Keratinocyte (primary cell): ENCODE results near the gene CPVL. TPM values are rescaled to one million over a fixed set of nuclear protein-coding genes. Genes with fewer than 3 reads are reported as not detected.

Source experiments
- DNase-seq: peaks from one replicate; pipeline ENCODE4 v3.0.0-alpha.2; 2011; ENCODE audit warnings: low read depth, missing footprints, low spot score
- FAIRE-seq: peaks from 2 replicates; lab custom pipeline; 2011; peaks lifted over from hg19 to GRCh38; lab: Jason Lieb, UNC
- H2AFZ ChIP-seq: 2 replicates; pipeline ENCODE4 v1.6.0; 2012; ENCODE audit warnings: low read length, control low read depth, inconsistent platforms; ENCODE audit not compliant: control insufficient read depth
- H3K27ac ChIP-seq: 2 replicates; pipeline ENCODE4 v1.5.1; 2011; ENCODE audit warnings: low read length; ENCODE audit not compliant: control insufficient read depth, insufficient read depth
- H3K27me3 ChIP-seq: 3 replicates; pipeline ENCODE4 v1.6.0; 2011; ENCODE audit warnings: low read length; ENCODE audit not compliant: control insufficient read depth, insufficient read depth; ENCODE audit errors: extremely low read depth
- H3K36me3 ChIP-seq, 2 experiments: 2 replicates in 1 of 2; 3 replicates in 1 of 2; pipeline ENCODE4 v1.5.1; 2011; ENCODE audit warnings: low read length in 2 of 2, mild to moderate bottlenecking in 1 of 2; ENCODE audit not compliant: control insufficient read depth in 2 of 2, insufficient read depth in 2 of 2; ENCODE audit errors: extremely low read depth in 1 of 2
- H3K4me1 ChIP-seq: 3 replicates; pipeline ENCODE4 v1.5.1; 2011; ENCODE audit warnings: low read length; ENCODE audit not compliant: control insufficient read depth, insufficient read depth; ENCODE audit errors: extremely low read depth
- H3K4me2 ChIP-seq: 3 replicates; pipeline ENCODE4 v1.6.0; 2011; ENCODE audit warnings: low read depth, low read length; ENCODE audit not compliant: control insufficient read depth, insufficient read depth; ENCODE audit errors: extremely low read depth
- H3K4me3 ChIP-seq, 3 experiments: fragments of 200-600 bp in 1 of 3; sonication (generic) in 1 of 3; 2 replicates in 2 of 3; 3 replicates in 1 of 3; pipeline ENCODE4 v1.5.1; 2011 to 2016; ENCODE audit warnings: low read length in 3 of 3, mild to moderate bottlenecking in 3 of 3, control low read depth in 2 of 3, inconsistent platforms in 1 of 3, low read depth in 1 of 3, mixed read lengths in 1 of 3, mixed run types in 1 of 3, moderate library complexity in 1 of 3; ENCODE audit not compliant: control insufficient read depth in 2 of 3, insufficient read depth in 2 of 3; ENCODE audit errors: extremely low read depth in 1 of 3
- H3K79me2 ChIP-seq: 2 replicates; pipeline ENCODE4 v1.6.0; 2012; ENCODE audit warnings: low read length; ENCODE audit not compliant: control insufficient read depth, insufficient read depth
- H3K9ac ChIP-seq: 3 replicates; pipeline ENCODE4 v1.6.0; 2011; ENCODE audit warnings: low read length; ENCODE audit not compliant: control insufficient read depth, insufficient read depth; ENCODE audit errors: extremely low read depth
- H3K9me1 ChIP-seq: 3 replicates; pipeline ENCODE4 v1.6.0; 2011; ENCODE audit warnings: low read length; ENCODE audit not compliant: control insufficient read depth, insufficient read depth; ENCODE audit errors: extremely low read depth
- H3K9me3 ChIP-seq: 2 replicates; pipeline ENCODE4 v1.5.1; 2012; ENCODE audit warnings: low read depth, low read length; ENCODE audit not compliant: control insufficient read depth
- H4K20me1 ChIP-seq: 3 replicates; pipeline ENCODE4 v1.6.0; 2011; ENCODE audit warnings: low read length; ENCODE audit not compliant: control insufficient read depth, insufficient read depth; ENCODE audit errors: extremely low read depth
- CTCF ChIP-seq, 3 experiments: IDR thresholded peaks in 1 of 3; conservative IDR thresholded peaks in 1 of 3; optimal IDR thresholded peaks in 1 of 3; 2 replicates in 2 of 3; 3 replicates in 1 of 3; pipeline versions ENCODE3 to v1.5.1; 2011; ENCODE audit warnings: low read length in 3 of 3, mild to moderate bottlenecking in 3 of 3, moderate library complexity in 2 of 3, control low read depth in 1 of 3, inconsistent platforms in 1 of 3; ENCODE audit not compliant: insufficient read depth in 2 of 3; ENCODE audit errors: extremely low read depth in 1 of 3
- EZH2 ChIP-seq: IDR thresholded peaks from one replicate; pipeline ENCODE4 v1.6.1; 2012; ENCODE audit warnings: inconsistent platforms, mild to moderate bottlenecking, low read length, moderate library complexity
- dilution Hi-C: fragments of 300-500 bp; cut with MboI; formaldehyde crosslinking; loops from one replicate; pipeline ENCODE4 v1.7.0; 2020; ENCODE audit warnings: low sequenced_read_pairs; ENCODE audit not compliant: extremely low pct_ligation_motif_present
- polyA plus RNA-seq, 5 experiments: library from polyadenylated mRNA; depleted of rRNA in 3 of 5; stranded (reverse) in 3 of 5; stranded (forward) in 1 of 5; unstranded in 1 of 5; fragments of >200 nt; gene quantifications; 1 replicate in 1 of 5; 2 replicates in 3 of 5; 3 replicates in 1 of 5; pipeline versions ENCODE4 v1.2.1 to v1.2.3, GENCODE V29; 2011 to 2012; ENCODE audit warnings: missing spikeins in 2 of 5, low read depth in 1 of 5, low replicate concordance in 1 of 5

The CPVL gene
- polyA plus RNA-seq, 1 donor (not counting 4 experiments of a cell fraction or from before 2014, with no cell fraction given) = 9.8 TPM

DNA sequence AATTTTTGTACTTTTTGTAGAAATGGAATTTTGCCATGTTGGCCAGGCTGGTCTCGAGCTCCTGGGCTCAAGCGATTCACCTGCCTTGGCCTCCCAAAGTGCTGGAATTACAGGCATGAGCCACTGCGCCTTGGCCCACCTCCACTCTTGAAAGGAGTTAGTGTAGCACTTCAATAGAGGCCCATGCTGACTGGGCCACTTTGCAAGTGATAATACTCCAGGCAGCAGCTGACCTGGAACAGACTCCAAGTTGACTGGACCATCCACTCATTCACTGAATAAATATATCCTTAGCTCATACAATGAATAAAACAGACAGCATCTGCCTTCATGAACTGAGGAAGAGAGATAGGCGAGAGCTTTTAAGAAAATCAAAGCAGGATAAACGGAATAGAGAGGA lies 14.7 kb downstream of the CPVL start:
- H3K36me3 ChIP-seq = no peaks in the 10 kb centered on the region
- H3K79me2 ChIP-seq = no peaks in the 10 kb centered on the region
- H3K27ac ChIP-seq = no peak overlapping the region
- H3K4me3 ChIP-seq = no peak overlapping the region
- FAIRE-seq (no peak), DNase-seq (no peak)
- H4K20me1 ChIP-seq = no peaks in the 10 kb centered on the region
- H3K9me3 ChIP-seq = no peaks in the 10 kb centered on the region
- no peak for TF ChIP-seq EZH2
- TF ChIP-seq CTCF (optimal IDR thresholded peaks at IDR 0.05 in 1 of 3, IDR thresholded peaks at IDR 0.05 in 1 of 3, conservative IDR thresholded peaks at IDR 0.05 in 1 of 3; ENCODE audit: extremely low read depth in 1 of 3, insufficient read depth in 2 of 3, low read length in 3 of 3) = no peak
- H3K9ac ChIP-seq = no peak overlapping the region
- no peaks in the 10 kb centered on the region for H3K9me1 ChIP-seq
- peaks cover 7% of the 10 kb centered on the region for H3K4me1 ChIP-seq
- H2AFZ ChIP-seq = no peak overlapping the region
- no peak overlapping the region for H3K4me2 ChIP-seq
- dilution Hi-C loops = no loop called here
- H3K27me3 ChIP-seq = no peaks in the 10 kb centered on the region

DNA sequence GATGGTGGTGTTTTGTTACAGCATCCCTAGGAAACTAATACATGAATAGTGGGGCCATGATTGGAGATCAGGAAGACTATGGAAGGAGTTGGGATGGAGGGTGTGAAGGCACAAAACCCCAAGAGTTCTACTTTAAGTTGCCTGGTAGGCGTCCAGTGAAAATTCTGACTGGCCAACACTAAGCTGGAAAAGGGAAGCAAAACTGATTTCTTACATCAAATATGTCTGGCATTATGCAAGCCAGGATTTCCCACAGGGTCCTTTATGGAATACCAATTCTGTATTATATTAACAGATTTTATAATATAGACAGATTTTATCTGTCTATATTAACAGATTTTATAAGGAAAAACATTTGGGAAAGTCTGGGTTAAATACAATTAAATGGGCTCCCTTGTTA lies 16.2 kb downstream of the CPVL start:
- Histone ChIP-seq H3K9me3 (no peaks in the 10 kb centered on the region), H3K4me3 (no peak overlapping the region), H3K27ac (no peak overlapping the region), H4K20me1 (no peaks in the 10 kb centered on the region), H2AFZ (no peak overlapping the region), H3K9me1 (no peaks in the 10 kb centered on the region), H3K36me3 (no peaks in the 10 kb centered on the region), H3K4me1 (peaks cover 7% of the 10 kb centered on the region), H3K79me2 (no peaks in the 10 kb centered on the region), H3K9ac (no peak overlapping the region), H3K27me3 (no peaks in the 10 kb centered on the region), H3K4me2 (no peak overlapping the region)
- no peak for FAIRE-seq
- TF ChIP-seq CTCF (optimal IDR thresholded peaks at IDR 0.05 in 1 of 3, IDR thresholded peaks at IDR 0.05 in 1 of 3, conservative IDR thresholded peaks at IDR 0.05 in 1 of 3; ENCODE audit: extremely low read depth in 1 of 3, insufficient read depth in 2 of 3, low read length in 3 of 3) = no peak
- no peak for TF ChIP-seq EZH2
- no peak for DNase-seq
- dilution Hi-C loops = no loop called here
